T-helper 22 cell (primary cell): Measurements from ENCODE around the gene DVL1.

Experiments used
- DNase-seq: peaks from one replicate; pipeline ENCODE4 v3.0.0-alpha.2; 2020; ENCODE audit warnings: low read depth

The DVL1 gene

DNA sequence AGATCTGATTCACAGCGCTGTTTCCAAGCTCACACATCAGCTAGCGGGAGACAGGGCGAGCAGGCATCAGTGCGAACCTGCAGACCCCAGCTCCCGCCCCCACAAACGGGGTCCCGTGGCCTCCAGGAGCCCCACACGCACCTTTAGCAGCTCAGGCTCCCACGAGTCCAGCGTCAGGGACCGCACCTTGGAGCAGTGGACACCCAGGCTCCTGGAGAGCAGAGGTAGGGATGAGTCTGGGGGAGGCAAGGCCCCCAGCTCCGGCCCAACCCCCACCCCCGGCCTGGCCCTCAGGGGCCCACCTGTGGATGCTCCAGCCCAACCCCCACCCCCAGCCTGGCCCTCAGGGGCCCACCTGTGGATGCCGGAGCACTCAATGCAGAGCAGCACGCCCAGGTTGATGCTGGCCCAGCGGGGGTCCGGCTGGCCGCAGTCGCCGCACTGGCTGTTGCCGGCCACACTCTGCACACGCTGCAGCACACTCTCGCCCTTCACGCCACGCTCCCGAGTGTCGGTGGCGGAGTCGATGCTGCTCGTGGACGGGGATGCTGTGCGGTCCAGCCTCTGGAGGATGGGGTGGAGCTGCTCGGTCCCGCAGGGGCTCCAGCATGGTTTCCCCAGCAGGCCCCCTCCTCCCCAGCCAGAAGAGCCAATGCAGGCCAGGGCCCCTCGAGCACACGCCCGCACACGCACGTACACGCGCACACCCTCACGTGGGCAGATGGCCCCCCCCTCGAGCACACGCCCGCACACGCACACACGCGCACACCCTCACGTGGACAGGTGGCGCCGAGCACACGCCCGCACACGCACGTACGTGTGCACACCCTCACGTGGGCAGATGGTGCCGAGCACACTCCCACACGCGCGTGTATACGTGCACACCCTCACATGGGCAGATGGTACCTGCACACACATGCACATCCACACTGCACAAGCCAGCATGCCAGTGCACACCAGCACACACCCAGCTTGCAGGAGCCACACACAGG lies 52.9 kb downstream of the DVL1 start:
- DNase-seq, result no peak

DNA sequence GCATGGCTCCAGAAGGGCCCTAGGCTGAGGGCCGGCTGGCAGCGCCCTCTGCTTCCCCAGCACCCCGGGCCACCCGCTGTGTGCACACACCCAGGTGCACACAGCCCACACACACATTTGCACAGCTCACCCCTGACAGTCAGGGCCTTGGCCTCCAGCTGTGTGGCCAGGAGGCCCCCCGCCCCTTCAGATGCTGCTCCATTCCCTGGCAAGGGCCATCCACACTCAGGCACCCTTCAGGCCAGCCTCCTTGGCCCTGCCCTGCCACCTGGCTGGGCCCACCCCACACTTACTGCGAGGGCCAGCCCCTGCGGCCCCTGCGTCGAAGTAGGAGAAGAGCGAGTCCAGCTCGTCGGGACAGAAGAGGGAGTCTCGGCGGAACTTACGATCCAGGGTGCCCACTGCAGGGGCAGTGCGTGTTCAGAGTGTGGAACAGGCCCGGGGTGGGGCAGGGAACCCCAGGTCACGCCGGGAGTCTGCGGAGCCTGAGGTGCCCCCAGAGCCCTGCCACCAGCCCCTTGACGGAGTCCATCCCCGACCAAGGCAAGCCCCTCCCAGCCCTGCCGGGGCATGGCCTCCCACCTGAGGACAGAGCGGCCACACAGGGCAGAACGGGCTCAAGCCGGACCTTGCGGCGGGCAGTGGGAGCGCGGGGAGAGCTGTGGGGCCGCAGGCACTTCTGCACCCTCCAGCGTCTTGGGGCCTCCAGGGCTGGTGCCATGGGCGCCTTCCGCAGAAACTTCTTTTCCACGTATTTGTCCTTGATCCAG lies 53.9 kb downstream of the DVL1 start:
- no peak for DNase-seq

DNA sequence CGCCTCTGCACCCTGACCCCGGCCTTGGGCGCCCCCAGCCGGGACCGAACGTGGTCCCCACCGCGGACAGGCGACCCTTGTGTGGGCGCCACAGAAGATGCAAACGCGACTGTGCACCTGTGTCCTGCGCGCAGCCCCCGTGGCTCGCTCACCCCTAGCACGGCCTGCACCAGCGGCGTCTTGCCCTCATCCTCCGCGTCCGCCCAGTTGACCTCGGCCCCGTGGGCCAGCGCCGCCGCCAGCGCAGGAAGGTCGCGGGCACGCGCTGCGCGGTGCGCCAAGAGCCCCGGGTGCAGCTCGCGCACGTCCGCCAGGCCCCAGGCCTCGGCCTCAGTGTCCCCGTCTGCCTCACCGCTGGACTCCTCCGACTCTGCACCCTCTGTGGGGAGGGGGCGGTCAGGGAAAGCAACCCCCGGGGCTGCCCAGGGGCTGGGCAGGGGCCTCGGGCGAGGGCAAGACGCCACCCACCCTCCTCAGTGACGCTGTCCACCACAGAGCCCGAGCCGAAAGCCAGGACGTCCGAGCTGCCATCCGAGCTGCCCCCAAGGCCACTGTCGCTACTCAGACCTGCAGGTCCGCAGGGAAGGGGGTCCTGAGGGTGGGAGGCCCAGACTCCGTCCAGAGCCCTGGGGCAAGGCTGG lies 54.8 kb downstream of the DVL1 start:
- DNase-seq, result no peak

DNA sequence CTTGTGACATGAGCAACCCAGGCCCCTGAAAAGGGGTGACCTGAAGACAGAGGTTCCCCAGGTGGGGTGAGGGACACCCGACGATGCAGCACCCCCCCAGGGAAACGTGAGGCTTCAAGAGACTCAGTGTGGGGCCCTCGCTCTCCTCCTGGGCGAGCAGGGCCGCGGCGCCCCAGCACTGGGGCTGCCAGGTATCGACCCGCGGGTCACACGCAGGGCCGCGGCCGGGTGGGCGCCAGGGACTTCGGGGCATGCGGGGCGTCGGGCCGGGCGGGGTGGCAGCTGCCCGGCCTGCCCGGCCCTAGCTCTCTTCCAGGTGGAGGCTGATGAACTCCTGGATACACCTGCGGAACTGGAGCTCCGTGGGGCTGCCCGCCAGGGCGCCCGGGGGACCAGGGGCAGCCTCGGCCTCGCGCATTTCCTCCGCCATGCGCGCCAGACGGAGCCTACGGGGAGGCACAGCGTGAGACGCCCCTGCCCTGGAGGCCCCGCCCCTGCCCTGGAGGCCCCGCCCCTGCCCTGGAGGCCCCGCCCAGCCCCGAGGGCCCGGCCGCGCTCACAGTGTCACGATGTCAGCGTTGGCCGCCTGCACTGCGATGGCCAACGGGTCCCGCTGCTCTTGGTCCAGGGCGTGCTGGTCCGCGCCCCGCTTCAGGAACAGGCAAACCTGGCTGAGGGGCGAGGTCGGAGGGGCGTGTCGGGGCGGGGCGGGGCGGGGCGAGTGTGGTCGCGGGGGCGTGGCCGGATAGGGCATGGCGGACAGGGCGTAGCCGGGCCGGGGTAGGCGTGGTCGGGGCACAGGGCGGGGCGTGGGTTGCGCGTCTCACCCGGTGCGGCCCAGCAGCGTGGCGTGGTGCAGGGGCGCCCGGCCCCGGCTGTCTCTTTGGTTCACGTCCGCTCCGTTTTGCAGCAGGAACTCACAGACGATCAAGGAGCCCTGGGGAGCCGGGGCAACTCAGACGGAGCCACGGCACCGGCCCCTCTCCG lies 55.7 kb downstream of the DVL1 start:
- DNase-seq, result no peak

DNA sequence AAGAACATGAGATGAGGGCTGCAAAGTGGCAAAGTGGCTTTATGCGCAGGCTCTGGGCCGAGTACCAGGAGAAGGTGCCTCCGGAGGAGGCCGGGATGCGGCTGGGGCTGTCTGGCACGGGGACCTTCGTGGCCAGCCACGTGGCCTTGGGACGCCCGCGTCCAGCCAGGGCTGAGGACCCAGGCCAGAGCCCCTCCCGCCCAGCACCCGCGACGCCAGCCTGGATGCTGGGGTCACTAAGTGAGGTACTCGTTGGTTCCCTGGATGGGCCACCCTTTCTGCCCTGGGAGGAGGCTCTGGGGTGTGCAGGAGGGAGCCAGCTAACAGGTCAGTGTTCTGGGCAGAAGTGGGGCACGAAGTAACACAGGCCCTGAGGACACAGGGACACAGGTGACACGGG lies 56.4 kb downstream of the DVL1 start:
- no peak for DNase-seq

GRCh38 chr1:1292442-1292779 lies 56.8 kb downstream of the DVL1 start:
- no peak for DNase-seq

DNA sequence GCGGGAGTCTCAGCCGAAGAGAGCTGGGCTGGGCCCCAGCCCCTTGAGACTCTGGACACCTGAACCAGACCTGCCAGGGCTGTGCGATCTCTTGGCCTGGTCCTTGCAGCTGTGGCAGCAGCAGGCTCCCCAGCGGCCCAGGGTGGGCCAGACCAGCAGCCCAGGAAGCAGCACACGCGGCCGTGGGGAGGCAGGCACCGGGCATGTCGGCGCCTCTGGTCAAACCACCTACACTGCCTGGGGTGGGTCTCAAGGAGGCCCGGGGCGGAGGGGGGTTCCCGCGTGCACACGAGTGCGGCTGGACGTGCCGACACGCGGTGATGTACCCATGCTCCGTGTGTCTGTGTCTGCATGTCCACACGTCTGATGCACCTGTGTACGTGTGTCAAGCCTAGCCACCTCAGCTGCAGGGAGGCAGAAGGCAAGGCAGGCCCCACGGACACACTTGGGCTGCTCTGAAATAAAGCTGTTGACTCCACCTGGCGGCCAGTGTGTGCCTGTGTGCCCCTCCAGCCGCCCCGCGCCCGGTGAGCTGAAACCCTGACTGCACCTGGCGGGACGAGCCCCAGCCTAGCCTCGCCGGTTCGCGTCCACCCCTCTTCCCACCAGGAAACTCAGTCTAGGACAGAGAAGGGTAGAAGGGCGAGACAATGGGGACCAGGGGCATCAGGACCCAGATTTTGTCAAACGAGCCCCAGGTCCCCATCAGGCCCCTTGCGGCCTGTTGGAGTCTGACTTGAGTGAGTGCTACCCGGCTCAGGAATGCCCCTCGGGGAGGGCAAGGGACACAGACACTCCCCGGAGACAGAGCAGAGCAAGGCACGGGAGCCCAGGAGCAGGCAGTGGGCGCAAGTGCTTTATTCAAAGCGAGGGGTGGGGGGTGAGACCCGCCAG lies 57.4 kb downstream of the DVL1 start:
- no peak for DNase-seq

GRCh38 chr1:1291023-1291528 lies 58.1 kb downstream of the DVL1 start:
- no peak for DNase-seq

DNA sequence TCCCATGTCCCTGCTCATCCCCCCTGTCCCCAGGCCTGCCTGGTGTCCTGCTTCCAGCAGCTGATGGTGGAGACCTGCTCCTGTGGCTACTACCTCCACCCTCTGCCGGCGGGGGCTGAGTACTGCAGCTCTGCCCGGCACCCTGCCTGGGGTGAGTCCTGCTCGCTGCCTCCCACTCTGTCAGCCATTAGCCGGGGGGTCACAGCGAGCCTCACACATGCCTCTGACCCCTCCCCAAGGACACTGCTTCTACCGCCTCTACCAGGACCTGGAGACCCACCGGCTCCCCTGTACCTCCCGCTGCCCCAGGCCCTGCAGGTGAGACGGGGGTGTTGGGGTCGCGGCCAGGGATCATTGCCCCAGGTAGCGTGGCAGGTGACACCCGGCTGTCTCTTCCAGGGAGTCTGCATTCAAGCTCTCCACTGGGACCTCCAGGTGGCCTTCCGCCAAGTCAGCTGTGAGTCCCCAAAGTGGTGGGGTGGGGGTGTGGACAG lies 58.9 kb downstream of the DVL1 start:
- no peak for DNase-seq

GRCh38 chr1:1287288-1288110 lies 61.7 kb downstream of the DVL1 start:
- no peak for DNase-seq

GRCh38 chr1:1286313-1287261 lies 62.6 kb downstream of the DVL1 start:
- DNase-seq, result no peak

DNA sequence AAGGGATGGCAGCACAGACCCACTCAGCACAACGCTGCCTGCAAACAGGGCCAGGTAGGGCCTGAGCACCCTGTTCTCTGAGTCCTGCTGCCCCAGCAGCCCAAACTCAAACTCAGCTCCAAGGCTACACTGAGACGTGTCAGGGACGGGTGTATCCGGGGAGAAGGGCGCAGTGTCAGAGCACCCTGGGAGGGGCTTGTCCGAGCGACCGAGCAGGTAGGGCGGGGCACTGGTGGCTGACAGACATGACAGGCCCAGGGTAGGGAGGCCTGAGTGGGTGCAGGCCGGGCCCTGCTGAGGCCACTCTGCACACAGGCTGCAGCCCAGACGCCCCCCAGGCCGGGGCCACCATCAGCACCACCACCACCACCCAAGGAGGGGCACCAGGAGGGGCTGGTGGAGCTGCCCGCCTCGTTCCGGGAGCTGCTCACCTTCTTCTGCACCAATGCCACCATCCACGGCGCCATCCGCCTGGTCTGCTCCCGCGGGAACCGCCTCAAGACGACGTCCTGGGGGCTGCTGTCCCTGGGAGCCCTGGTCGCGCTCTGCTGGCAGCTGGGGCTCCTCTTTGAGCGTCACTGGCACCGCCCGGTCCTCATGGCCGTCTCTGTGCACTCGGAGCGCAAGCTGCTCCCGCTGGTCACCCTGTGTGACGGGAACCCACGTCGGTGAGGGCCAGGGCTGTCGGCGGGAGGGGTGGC lies 63.5 kb downstream of the DVL1 start:
- DNase-seq, result no peak
